B cell (primary cell): Measurements from ENCODE around the gene UNC5B.

Experiments
- CTCF ChIP-seq: fragments of 200-600 bp; IDR thresholded peaks from one replicate; pipeline ENCODE4 v1.8.0; 2022; ENCODE audit warnings: antibody characterized with exemption, mild to moderate bottlenecking
- EZH2 ChIP-seq: IDR thresholded peaks from 2 replicates; pipeline ENCODE4 v1.6.1; 2012; ENCODE audit warnings: borderline replicate concordance, low read depth, mild to moderate bottlenecking, moderate library complexity, low read length; ENCODE audit not compliant: insufficient read depth, poor library complexity, severe bottlenecking

- no peak for TF ChIP-seq CTCF
- TF ChIP-seq EZH2: no peak
Measured at GRCh38 chr10:71213761-71214440, 1.5 kb downstream of the UNC5B start.
